Measurements from ENCODE around the gene RELA. TPM values are rescaled to one million over a fixed set of nuclear protein-coding genes. Genes with fewer than 3 reads are reported as not detected.
A peak's percentile ranks its signal among the peaks of the same experiment; 100 is the strongest.

RELA gene
- total and polyA plus RNA-seq, 2 of the 13 experiments (the other 11 are each of a cell fraction or from before 2014, with no cell fraction given): 21.4 to 40.5 TPM

DNA sequence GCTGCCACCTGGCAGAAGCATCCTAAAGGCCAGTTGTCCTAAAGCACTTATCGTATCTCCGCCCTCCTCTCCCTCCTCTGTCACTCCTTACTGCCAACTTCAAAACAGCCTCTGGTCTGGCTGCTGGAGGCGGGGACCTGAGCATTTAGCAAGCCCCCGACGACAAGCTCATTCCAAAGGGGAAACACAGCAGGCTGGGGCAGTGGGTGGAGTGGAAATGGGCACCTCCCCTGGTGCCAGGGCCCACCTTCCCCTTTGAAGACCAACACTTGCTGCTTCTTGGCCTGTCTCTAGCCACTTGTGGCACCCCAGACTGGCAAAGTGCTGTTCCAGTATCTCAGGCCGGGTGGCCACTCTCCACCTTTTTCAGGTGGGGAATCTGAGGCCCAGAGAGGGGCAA is 52.3 kb downstream of the RELA start:
- BruUV-seq (replicated peaks): no TSS peak
- Histone ChIP-seq H3K9ac (ENCODE audit: insufficient read depth, low read depth, low read length) (peak overlapping the region; percentile 95; the same call in 1 of the 2 replicates), H3K79me2 (ENCODE audit: insufficient read depth, low read length) (peaks cover 52% of the 10 kb centered on the region), H3K27me3 (ENCODE audit: control insufficient read depth in 1 of 2, insufficient read depth in 2 of 2, low read length in 2 of 2) (no peaks in the 10 kb centered on the region; a peak in 1 of 5 replicates), H3K27ac (ENCODE audit: extremely low read length, insufficient read depth, low read length) (peak overlapping the region; percentile 18), H3K9me3 (ENCODE audit: low read length) (no peaks in the 10 kb centered on the region), H3K4me3 (replicated peaks in 1 of 3; ENCODE audit: insufficient read depth in 1 of 3, low read depth in 2 of 3, low read length in 3 of 3) (peak overlapping the region in 1 of 3 experiments; percentile 97; a peak in 1 of 6 replicates), H2AFZ (ENCODE audit: low read length) (no peak overlapping the region), H3K36me3 (replicated peaks in 1 of 2; ENCODE audit: control insufficient read depth in 1 of 2, insufficient read depth in 2 of 2, low read length in 2 of 2) (peaks cover 26 to 54% of the 10 kb centered on the region in 2 experiments; a peak in 4 of 5 replicates), H4K20me1 (ENCODE audit: insufficient read depth, low read length) (peaks cover 21% of the 10 kb centered on the region; the same call in 1 of the 2 replicates), H3K4me2 (ENCODE audit: low read depth, low read length) (peak overlapping the region; percentile 96), H3K4me1 (ENCODE audit: insufficient read depth, low read length) (peaks cover 37% of the 10 kb centered on the region)
- TF ChIP-seq PPARG (CRISPR knock-in tag; conservative IDR thresholded peaks at IDR 0.05): no peak
- TF ChIP-seq, protein P1, sequence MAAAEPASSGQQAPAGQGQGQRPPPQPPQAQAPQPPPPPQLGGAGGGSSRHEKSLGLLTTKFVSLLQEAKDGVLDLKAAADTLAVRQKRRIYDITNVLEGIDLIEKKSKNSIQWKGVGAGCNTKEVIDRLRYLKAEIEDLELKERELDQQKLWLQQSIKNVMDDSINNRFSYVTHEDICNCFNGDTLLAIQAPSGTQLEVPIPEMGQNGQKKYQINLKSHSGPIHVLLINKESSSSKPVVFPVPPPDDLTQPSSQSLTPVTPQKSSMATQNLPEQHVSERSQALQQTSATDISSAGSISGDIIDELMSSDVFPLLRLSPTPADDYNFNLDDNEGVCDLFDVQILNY (CRISPR knock-in tag; conservative IDR thresholded peaks at IDR 0.05): no peak
- in situ Hi-C loops (cut with HindIII; ENCODE audit: extremely low pct_ligation_motif_present, low pct_unique_long_range_greater_than_20kb): loop anchor here (5.0 kb wide), 1 partner anchor 33 kb away; the partner anchor contains the start of gene EHBP1L1
- ChIA-PET CTCF (ENCODE audit: low intra/inter-chr PET ratio, low total read pairs) (no interaction called here), POLR2A (interaction anchor here (0.8 to 1.3 kb wide), 7 partner anchors 10 to 59 kb away, joined by 3 to 4 read pairs (median 4); partner anchors contain the start of genes KCNK7, RELA and ZNRD2)
- intact Hi-C loops (cut with micrococcal nuclease; ENCODE audit: unreplicated experiment): no loop called here
- DNase-seq (ENCODE audit: low spot score): no peak
- FAIRE-seq: no peak
- ATAC-seq: no peak
- 74% methylated on average over 6 of the region's 6 CpGs for WGBS (ENCODE audit: low lambda C conversion rate)

DNA sequence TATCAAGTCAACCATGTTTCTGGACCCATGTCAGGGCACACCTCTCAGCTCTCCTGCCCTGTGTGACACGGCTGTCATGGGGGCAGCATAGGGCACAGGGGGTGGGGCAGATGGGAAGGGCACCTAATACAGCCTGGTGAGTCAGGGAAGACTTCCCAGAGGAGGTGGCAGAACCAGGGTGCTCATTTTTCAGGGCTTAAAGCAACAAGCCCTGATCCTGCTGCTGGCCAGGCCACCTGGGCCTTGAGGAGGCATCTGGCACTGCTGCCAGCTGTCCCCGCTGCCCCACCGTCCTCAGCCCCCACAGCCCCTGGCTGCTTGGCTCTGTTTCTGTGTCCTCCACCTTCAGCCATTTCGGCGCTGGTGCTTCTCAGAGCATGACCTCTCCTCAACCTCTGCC is 53.1 kb downstream of the RELA start:
- BruUV-seq (replicated peaks): no TSS peak
- in situ Hi-C loops (cut with HindIII; ENCODE audit: extremely low pct_ligation_motif_present, low pct_unique_long_range_greater_than_20kb): loop anchor here (5.0 kb wide), 1 partner anchor 32 kb away; the partner anchor contains the start of gene EHBP1L1
- ChIA-PET POLR2A (interaction anchor here (1.0 to 1.7 kb wide), 5 partner anchors 12 to 53 kb away, joined by 3 to 5 read pairs (median 4); partner anchors contain the start of genes KCNK7, RELA and SIPA1), CTCF (ENCODE audit: low intra/inter-chr PET ratio, low total read pairs) (no interaction called here)
- no peaks in the 10 kb centered on the region; a peak in 1 of 5 replicates for H3K27me3 ChIP-seq (ENCODE audit: control insufficient read depth in 1 of 2, insufficient read depth in 2 of 2, low read length in 2 of 2)
- no peaks in the 10 kb centered on the region for H3K9me3 ChIP-seq (ENCODE audit: low read length)
- peaks cover 37% of the 10 kb centered on the region for H3K4me1 ChIP-seq (ENCODE audit: insufficient read depth, low read length)
- no peak overlapping the region for H3K9ac ChIP-seq (ENCODE audit: insufficient read depth, low read depth, low read length)
- TF ChIP-seq AGO2 (optimal IDR thresholded peaks at IDR 0.05; ENCODE audit: low read depth, low read length): peak; percentile 65
- TF ChIP-seq RBFOX2 (IDR thresholded peaks at IDR 0.05; ENCODE audit: low read depth, low read length): peak; percentile 60
- no peak for TF ChIP-seq GATA4 (IDR thresholded peaks at IDR 0.05; ENCODE audit: borderline replicate concordance, low read depth)
- H3K79me2 ChIP-seq (ENCODE audit: insufficient read depth, low read length): peaks cover 49% of the 10 kb centered on the region
- H3K27ac ChIP-seq (ENCODE audit: extremely low read length, insufficient read depth, low read length): no peak overlapping the region
- FAIRE-seq (no peak), DNase-seq (ENCODE audit: low spot score) (no peak), ATAC-seq (no peak)
- no peak overlapping the region for H3K4me2 ChIP-seq (ENCODE audit: low read depth, low read length)
- peaks cover 29 to 61% of the 10 kb centered on the region in 2 experiments for H3K36me3 ChIP-seq (replicated peaks in 1 of 2; ENCODE audit: control insufficient read depth in 1 of 2, insufficient read depth in 2 of 2, low read length in 2 of 2)
- H4K20me1 ChIP-seq (ENCODE audit: insufficient read depth, low read length): peaks cover 21% of the 10 kb centered on the region; the same call in 1 of the 2 replicates
- no peak overlapping the region for H2AFZ ChIP-seq (ENCODE audit: low read length)
- intact Hi-C loops (cut with micrococcal nuclease; ENCODE audit: unreplicated experiment): no loop called here
- H3K4me3 ChIP-seq (replicated peaks in 1 of 3; ENCODE audit: insufficient read depth in 1 of 3, low read depth in 2 of 3, low read length in 3 of 3): no peak overlapping the region
- WGBS (ENCODE audit: low lambda C conversion rate): 90% methylated on average over 5 of the region's 5 CpGs

Measured in HepG2 (cell line).